GM18951 (cell line): ENCODE data around the gene STYXL2.

Source experiments
- POLR2A ChIP-seq: IDR thresholded peaks from 4 replicates; pipeline ENCODE4 v1.6.1; 2011; ENCODE audit warnings: mild to moderate bottlenecking; ENCODE audit not compliant: insufficient read length, insufficient read depth; ENCODE audit errors: extremely low read depth
- in situ Hi-C: fragments of 300-500 bp; cut with MboI; formaldehyde crosslinking; loops from one replicate; pipeline ENCODE4 v1.12.0; 2022; ENCODE audit warnings: low sequenced_read_pairs, mixed read lengths, inconsistent platforms; ENCODE audit not compliant: unreplicated experiment

Gene STYXL2

DNA sequence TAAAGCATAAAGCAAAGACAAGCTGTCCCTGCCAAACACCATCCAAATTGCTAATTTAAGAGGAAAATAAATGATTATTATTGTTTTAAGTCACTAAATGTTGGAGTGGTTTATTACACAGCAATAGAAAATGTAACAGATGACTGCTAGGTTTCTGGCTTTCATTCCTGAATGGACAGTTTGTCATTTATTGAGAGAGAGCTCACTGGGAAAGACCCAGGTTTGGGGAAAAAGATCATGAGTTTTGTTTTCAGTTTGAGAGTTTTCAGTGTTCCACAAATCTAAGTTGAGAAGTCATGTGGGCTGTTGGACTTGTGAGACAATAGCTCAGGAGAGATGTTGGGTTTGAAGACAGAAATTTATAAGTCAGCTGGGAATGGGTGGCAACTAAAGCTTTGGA lies 9.1 kb upstream of the STYXL2 start:
- TF ChIP-seq POLR2A = no peak
- in situ Hi-C loops = loop anchor here (25.0 kb wide), 1 partner anchor 603 kb away; no protein-coding TSS in a partner anchor

DNA sequence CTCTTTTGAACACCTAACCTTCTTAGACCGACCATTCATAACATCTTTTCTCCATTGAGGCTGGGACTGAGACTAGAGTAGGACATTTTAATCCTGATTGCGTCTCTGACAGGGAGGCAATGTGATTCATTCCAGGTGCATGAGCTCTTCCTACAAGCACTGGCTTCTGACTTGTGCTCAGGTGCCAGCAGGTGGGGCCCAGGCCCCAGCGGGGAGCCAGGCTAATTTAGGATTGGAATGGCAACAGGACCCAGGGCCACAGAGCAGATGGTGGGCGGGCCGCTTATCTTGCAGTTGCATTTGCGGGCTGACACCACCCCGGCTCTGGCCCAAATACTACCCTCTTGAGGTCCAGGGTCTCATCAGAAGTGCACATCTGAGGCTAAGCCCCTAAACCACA lies 7.8 kb upstream of the STYXL2 start:
- in situ Hi-C loops = loop anchor here (25.0 kb wide), 1 partner anchor 601 kb away; no protein-coding TSS in a partner anchor
- no peak for TF ChIP-seq POLR2A

DNA sequence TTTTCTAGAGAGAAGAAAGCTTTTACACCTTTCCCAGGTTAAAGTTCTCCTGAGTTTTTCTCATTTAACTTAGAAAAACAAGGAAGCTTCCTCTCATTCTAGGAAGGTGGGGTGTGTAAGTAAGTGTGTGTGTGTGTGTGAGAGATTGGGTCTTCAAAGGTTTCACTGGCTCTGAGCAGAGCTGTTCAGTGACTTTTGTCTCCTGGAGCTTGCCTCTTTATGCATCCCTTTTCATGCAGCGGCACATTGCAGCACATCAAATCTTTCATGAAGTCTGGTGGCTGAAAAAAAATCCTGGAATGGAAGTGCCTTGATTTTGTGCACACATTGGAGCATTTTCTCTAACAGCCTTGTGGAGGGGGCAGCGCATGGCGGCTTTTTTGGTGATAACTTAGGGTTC lies 7.1 kb upstream of the STYXL2 start:
- TF ChIP-seq POLR2A = no peak
- in situ Hi-C loops = loop anchor here (25.0 kb wide), 1 partner anchor 601 kb away; no protein-coding TSS in a partner anchor

DNA sequence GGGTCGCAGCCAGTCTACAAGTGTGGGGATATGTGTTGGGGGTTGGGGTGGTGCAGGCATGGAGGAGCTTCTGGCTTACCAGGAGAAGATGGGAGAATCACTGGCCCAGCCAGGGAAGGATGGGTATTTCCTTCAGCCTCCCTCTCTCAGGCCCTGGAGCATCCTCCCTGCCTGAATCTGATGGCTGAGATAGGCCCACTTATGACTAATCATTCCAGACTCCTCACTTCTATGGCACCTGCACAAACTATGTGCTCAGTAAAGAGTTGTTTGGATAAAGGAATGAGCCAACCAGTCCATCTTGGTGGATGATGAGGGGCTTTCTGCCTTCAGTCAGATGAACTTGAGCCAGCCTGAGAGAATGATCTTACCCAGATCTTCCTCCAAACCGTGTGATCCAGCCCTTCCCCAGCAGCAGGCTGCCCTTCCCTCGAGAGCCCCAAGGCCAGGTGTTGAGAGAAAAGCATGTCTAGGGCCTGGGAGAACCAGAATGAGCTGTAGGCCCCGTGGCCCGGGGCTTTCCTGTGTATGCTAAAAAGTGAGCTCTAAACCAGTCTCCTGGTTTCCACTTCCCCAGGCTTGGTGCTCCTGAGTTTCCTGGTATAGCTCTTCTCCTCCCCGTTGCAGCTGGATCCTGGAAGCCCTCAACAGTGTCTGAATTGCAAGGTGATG lies 5.0 kb upstream of the STYXL2 start:
- no peak for TF ChIP-seq POLR2A
- in situ Hi-C loops = loop anchor here (25.0 kb wide), 1 partner anchor 598 kb away; no protein-coding TSS in a partner anchor

DNA sequence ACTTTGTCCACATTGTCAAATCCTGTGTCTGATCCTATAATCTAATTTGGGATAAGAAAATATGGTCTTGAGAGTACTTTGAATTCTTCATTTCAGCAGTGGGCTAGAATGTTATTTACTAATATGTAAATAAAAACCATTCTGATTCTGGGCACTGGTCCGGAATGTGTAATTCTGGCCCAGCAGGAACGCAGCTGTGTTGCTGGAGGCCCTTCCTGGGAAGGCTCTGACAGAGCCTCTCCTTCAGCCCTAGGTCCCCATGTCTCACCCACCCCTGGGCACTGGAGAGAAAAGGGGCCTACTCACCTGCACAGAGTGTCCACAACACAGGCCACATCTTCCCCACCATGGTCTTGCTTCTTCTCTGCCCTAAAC lies 3.9 kb upstream of the STYXL2 start:
- no peak for TF ChIP-seq POLR2A
- in situ Hi-C loops = loop anchor here (25.0 kb wide), 1 partner anchor 597 kb away; no protein-coding TSS in a partner anchor

DNA sequence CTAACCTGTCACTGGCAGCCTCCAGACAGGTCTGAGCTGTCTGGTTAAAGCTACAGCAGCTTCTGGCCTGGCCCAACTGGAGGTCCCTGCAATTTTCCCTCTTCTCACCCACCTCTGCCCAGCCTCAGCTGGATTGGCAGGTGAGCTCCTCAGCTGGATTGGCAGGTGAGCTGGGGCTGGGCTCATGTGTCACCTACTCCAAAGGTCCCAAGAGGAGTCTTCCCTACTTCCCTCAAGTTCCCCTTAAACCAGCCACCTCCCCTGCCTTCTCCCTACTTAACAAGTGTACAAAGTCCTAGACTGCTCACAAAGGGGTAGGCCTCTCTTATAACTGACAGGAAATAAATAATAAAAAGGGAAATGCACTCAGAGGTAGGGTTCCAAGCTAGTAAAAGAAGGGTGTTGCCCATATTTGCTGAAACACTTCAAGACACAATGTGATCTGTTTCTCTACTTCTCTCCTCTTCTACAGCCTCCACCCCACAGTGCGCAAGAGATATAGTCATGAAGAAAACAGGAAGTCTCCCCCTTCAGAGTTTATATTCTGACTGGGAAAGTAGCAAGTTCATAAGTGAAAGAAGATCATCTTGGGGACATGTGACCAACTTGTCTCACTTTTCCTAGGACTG lies 3.4 kb upstream of the STYXL2 start, which contains the start of gene GPA33:
GPA33 (minus strand) TSS at position 64 of the 629 bp plus-strand sequence. CDS start 90 bp downstream, outside the sequence.
- in situ Hi-C loops = loop anchor here (25.0 kb wide), 1 partner anchor 597 kb away; no protein-coding TSS in a partner anchor
- no peak for TF ChIP-seq POLR2A

DNA sequence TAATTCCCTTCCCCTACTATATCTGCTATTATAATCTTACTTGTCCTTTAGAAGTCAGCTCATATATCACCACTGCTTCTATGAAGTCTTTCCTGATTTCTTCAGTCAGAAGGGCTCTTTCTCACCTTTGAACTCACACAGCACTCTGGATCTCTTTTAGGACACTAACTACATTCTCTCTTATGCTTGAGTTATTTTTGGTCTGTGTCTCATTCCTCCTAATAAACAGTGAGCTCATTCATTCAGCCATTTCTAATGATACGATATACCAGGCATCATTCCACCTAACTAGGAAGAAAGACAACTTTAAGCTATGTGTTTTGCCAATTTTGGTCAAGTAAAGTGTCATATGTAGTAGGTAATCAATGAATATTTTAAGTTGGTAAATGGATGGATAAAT lies 1.2 kb upstream of the STYXL2 start:
- TF ChIP-seq POLR2A = no peak
- in situ Hi-C loops = loop anchor here (25.0 kb wide), 1 partner anchor 595 kb away; no protein-coding TSS in a partner anchor

DNA sequence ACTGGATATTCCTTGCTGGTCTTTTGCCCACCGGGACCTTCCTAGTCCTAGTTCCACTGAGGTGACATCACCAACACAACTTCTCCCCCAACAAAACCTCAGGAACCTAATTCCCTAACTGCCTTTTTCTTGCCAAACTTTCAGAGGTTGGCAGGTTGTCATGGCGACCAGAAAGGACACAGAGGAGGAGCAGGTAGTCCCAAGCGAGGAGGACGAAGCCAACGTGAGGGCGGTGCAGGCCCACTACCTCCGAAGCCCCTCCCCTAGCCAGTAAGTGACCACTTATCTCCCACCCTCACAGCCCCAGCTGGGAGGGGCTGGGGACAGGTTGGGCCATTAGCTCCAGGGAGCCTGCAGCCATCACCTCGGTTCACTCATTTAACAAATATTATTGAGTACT lies 815 bp downstream of the STYXL2 start:
- in situ Hi-C loops = loop anchor here (25.0 kb wide), 1 partner anchor 593 kb away; no protein-coding TSS in a partner anchor
- no peak for TF ChIP-seq POLR2A

DNA sequence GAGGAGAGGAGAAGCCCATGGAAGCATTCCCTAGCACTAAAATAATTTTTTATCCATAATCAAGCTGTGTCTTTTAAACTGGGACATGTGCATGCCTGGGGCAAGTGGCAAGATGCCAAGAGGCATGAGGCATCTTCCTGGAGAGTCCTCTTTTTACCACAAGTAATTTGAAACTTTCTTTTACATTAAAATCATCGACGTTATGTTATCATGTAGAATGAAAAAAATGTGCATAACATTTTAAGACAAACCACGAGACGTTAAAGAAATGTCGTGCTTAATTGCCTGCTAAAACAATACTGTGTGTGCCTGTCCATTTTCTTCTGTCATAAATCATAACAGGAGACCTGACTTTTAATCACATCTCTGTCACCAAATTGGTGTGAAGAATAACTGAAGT lies 1.5 kb downstream of the STYXL2 start:
- in situ Hi-C loops = loop anchor here (25.0 kb wide), 1 partner anchor 592 kb away; no protein-coding TSS in a partner anchor
- TF ChIP-seq POLR2A = no peak

DNA sequence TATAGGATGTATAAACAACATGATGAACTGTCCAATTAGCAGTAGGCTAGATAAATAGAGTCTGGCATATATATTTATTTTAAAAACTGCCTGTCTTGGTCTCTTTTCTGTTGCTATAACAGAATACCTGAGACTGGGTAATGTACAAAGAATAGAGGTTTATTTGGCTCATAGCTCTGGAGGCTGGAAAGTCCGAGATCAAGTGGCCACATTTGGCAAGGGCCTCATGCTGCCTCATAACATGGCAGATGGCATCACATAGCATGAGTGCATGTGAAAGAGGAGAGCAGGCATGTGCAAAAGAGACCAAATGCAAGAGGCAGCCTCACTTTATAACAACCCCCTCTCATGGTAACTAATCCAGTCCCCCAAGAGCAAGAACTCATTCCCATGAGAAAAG lies 6.0 kb downstream of the STYXL2 start:
- TF ChIP-seq POLR2A = no peak
- in situ Hi-C loops = loop anchor here (25.0 kb wide), 1 partner anchor 587 kb away; no protein-coding TSS in a partner anchor

DNA sequence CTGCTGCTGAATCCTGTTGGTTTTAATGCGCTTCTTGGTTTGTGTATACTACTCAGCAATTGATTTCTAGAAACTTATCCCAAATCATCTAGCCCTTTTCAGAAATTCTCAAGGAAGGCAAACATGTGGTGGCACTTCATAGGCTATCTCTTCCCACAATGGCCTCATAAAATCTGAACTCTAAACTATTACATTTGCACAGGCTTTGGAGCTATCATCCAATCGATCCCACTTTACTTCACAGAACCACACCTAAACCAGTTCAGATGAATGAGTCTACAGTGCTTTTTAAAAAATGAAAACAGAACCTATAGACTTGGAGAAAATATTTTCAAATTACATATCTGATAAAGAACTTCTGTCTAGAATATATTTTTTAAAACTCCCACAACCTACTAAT lies 6.9 kb downstream of the STYXL2 start:
- in situ Hi-C loops = no loop called here
- TF ChIP-seq POLR2A = no peak

DNA sequence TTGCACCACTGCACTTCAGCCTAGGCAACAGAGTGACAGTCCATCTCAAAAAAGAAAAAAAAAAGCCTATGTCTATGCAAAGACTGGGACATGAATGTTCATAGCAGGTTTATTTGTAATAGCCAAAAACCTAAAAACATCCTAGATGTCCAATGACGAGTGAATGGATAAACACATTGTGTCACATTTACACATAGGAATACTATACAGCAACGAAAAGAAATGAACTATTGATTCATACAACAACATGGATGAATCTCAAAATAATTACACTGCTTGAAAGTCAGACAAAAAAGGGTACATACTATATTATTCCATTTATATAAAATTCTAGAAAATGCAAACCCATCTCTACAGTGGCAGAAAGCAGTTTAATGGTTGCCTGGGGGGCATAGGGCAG lies 7.9 kb downstream of the STYXL2 start:
- in situ Hi-C loops = no loop called here
- TF ChIP-seq POLR2A = no peak

DNA sequence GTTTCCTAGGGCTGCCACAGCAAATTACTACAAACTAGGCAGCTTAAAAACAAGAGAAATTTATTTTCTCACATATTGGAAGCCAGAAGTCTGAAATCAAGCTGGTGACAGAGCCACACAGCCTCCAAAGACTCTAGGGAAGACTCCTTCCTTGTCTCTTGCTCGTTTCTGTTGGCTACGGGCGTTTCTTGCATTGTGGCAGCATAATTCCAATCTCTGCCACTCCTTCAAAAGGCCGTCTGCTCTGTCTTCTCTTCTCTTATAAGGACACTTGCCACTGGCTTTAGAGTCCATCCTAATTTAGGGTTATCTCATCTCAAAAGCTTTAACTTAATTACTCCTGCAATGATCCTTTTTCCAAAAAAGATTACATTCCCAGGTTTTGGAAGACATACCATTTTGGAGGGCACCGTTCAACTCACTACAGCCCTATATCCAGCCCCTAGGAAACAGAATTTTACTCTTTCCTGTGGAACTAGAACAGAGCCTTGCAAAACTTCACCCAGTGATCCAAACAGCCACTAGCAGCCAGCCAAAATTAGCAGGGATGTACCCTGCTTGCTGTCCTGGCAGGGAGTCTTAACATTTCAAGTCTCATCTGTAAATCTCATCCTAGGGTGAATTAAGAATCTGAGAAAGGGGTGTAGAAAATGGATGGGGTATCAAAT lies 9.2 kb downstream of the STYXL2 start:
- no peak for TF ChIP-seq POLR2A
- in situ Hi-C loops = no loop called here
